HG02678 (cell line): ENCODE results near the gene SLC22A4.

Experiments
- ATAC-seq: cut with Tn5 transposase; IDR thresholded peaks from one replicate; pipeline ENCODE4 v1.9.1; 2021; ENCODE audit warnings: mild to moderate bottlenecking, moderate library complexity; ENCODE audit not compliant: unreplicated experiment

Gene SLC22A4

GRCh38 chr5:132391870-132392269 is 97.7 kb downstream of the SLC22A4 start:
- ATAC-seq: no peak

- no peak for ATAC-seq
Observed at GRCh38 chr5:132392411-132392810, 98.2 kb downstream of the SLC22A4 start.

- no peak for ATAC-seq
Observed at GRCh38 chr5:132392978-132393825, 99.0 kb downstream of the SLC22A4 start.
